ENCODE data around the gene GPR84.
A peak's percentile ranks its signal among the peaks of the same experiment; 100 is the strongest.
"Not testable (repeated sequence)": the region's sequence is repeated elsewhere in the genome, so short reads cannot be mapped to it uniquely, and the experiment has no call there.

GPR84 gene

DNA sequence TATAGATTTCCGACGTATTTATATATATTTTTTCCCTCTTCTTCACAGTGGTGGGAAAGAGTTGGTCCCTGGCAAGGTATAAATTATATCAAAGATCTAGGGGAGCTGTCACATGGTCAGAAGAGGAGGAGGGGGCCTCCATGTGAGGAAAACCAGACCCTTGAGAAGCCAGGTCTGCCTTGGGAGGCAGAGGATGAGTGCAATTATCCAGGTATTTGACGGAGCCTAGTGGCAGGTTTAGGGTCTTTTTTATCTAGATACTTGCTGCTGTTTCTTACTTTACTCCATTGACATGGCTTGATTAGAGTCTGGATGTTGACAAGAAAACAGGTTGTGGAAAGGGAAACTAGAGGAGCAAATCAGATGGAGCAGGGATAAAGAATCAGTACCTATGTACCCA lies 33.8 kb downstream of the GPR84 start:
- no peaks in the 10 kb centered on the region for H3K36me3 ChIP-seq (replicated peaks; ENCODE audit: insufficient read depth, low read length)
- H3K4me2 ChIP-seq (ENCODE audit: low read depth, low read length): no peak overlapping the region
- no peaks in the 10 kb centered on the region for H3K9me3 ChIP-seq (replicated peaks; ENCODE audit: insufficient read depth, low read length)
- H3K4me1 ChIP-seq (ENCODE audit: low read length): no peaks in the 10 kb centered on the region
- H3K79me2 ChIP-seq (ENCODE audit: low read length): peaks cover 76% of the 10 kb centered on the region
- no peak for DNase-seq
- no peaks in the 10 kb centered on the region for H3K9me2 ChIP-seq (replicated peaks; ENCODE audit: insufficient read depth, low read length)
- H3K27me3 ChIP-seq (replicated peaks; ENCODE audit: insufficient read depth, low read length): no peaks in the 10 kb centered on the region
- no peaks in the 10 kb centered on the region for H4K20me1 ChIP-seq (ENCODE audit: insufficient read depth, low read length)
- H2AFZ ChIP-seq (ENCODE audit: low read length): no peak overlapping the region
- no peaks in the 10 kb centered on the region; the same call in 1 of the 2 replicates for H3F3A ChIP-seq (ENCODE audit: insufficient read depth, low read length)
- TF ChIP-seq EZH2phosphoT487 (IDR thresholded peaks at IDR 0.05; ENCODE audit: low read length) (no peak), EZH2 (optimal IDR thresholded peaks at IDR 0.05; ENCODE audit: low read depth, low read length) (no peak)
- TF ChIP-seq, protein P1, sequence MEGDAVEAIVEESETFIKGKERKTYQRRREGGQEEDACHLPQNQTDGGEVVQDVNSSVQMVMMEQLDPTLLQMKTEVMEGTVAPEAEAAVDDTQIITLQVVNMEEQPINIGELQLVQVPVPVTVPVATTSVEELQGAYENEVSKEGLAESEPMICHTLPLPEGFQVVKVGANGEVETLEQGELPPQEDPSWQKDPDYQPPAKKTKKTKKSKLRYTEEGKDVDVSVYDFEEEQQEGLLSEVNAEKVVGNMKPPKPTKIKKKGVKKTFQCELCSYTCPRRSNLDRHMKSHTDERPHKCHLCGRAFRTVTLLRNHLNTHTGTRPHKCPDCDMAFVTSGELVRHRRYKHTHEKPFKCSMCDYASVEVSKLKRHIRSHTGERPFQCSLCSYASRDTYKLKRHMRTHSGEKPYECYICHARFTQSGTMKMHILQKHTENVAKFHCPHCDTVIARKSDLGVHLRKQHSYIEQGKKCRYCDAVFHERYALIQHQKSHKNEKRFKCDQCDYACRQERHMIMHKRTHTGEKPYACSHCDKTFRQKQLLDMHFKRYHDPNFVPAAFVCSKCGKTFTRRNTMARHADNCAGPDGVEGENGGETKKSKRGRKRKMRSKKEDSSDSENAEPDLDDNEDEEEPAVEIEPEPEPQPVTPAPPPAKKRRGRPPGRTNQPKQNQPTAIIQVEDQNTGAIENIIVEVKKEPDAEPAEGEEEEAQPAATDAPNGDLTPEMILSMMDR (IDR thresholded peaks at IDR 0.05; ENCODE audit: low read length): no peak
- no peak overlapping the region for H3K4me3 ChIP-seq (ENCODE audit: low read length)
- H3K9ac ChIP-seq (ENCODE audit: low read length): no peak overlapping the region
- H3K27ac ChIP-seq (ENCODE audit: low read length): no peak overlapping the region

DNA sequence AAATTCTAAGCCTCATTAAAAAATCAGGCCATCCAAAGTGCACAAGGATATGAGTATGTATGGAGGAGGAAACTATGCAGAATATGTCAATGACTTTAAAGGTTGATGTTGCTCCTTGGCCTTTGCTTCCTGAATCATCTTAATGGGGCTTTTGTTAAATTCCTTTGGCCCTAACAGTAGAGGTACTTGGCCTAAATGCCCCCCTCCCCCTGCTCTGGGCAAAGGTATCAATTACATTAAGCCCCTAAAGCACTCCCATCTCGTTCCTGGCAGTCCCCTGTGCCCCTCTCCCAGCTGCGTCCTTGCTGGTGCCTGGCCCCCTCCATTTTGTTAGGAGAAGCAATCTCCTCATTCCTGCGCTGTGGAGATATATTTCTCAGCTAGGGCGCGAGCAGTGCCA lies 34.5 kb downstream of the GPR84 start:
- no peak overlapping the region for H3K9ac ChIP-seq (ENCODE audit: low read length)
- no peaks in the 10 kb centered on the region for H3K27me3 ChIP-seq (replicated peaks; ENCODE audit: insufficient read depth, low read length)
- no peaks in the 10 kb centered on the region for H3K9me3 ChIP-seq (replicated peaks; ENCODE audit: insufficient read depth, low read length)
- H3K36me3 ChIP-seq (replicated peaks; ENCODE audit: insufficient read depth, low read length): no peaks in the 10 kb centered on the region
- H4K20me1 ChIP-seq (ENCODE audit: insufficient read depth, low read length): no peaks in the 10 kb centered on the region
- no peaks in the 10 kb centered on the region for H3K9me2 ChIP-seq (replicated peaks; ENCODE audit: insufficient read depth, low read length)
- no peaks in the 10 kb centered on the region for H3K4me1 ChIP-seq (ENCODE audit: low read length)
- H2AFZ ChIP-seq (ENCODE audit: low read length): no peak overlapping the region
- no peak overlapping the region for H3K4me3 ChIP-seq (ENCODE audit: low read length)
- no peak for DNase-seq
- no peaks in the 10 kb centered on the region; the same call in 1 of the 2 replicates for H3F3A ChIP-seq (ENCODE audit: insufficient read depth, low read length)
- H3K4me2 ChIP-seq (ENCODE audit: low read depth, low read length): no peak overlapping the region
- H3K27ac ChIP-seq (ENCODE audit: low read length): no peak overlapping the region
- H3K79me2 ChIP-seq (ENCODE audit: low read length): peaks cover 79% of the 10 kb centered on the region
- no peak for TF ChIP-seq EZH2phosphoT487 (IDR thresholded peaks at IDR 0.05; ENCODE audit: low read length)
- TF ChIP-seq, protein P1 (IDR thresholded peaks at IDR 0.05; ENCODE audit: low read length): no peak
- no peak for TF ChIP-seq EZH2 (optimal IDR thresholded peaks at IDR 0.05; ENCODE audit: low read depth, low read length)

DNA sequence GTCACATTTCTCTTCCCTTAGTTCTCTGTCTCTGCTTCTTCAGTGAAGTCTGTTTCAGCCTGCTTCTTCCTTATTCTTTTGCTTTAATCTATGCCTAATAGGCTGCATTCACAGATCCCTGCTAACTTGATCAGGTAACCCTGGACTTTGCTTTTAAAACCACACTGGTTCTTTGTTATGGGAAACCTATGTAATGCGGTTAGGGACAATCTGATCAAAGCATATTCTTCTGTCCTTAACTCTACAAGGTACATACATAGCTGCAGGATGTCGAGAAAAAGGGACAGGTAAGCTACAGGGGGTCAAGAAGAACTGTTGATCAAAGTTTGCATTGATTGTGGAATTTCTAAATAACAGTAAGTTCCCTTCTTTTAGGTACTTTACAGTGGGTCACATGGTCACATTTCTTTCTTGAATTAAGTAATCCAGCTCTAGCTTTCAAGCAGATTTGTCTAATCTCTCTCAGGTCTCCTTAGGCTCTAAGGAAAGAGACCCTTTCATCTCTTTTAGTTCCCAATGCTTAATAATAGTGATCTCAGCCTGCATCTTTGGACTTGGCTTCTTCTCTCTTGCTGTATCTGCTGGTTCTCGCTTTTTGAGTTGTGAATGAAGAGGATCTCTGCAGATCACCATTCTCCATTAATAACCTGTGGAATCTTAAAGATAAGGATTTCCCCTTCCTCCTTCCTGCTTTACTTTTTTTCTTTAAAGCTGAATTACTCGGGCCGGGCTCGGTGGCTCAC lies 35.5 kb downstream of the GPR84 start:
- H3K27ac ChIP-seq (ENCODE audit: low read length): no peak overlapping the region

DNA sequence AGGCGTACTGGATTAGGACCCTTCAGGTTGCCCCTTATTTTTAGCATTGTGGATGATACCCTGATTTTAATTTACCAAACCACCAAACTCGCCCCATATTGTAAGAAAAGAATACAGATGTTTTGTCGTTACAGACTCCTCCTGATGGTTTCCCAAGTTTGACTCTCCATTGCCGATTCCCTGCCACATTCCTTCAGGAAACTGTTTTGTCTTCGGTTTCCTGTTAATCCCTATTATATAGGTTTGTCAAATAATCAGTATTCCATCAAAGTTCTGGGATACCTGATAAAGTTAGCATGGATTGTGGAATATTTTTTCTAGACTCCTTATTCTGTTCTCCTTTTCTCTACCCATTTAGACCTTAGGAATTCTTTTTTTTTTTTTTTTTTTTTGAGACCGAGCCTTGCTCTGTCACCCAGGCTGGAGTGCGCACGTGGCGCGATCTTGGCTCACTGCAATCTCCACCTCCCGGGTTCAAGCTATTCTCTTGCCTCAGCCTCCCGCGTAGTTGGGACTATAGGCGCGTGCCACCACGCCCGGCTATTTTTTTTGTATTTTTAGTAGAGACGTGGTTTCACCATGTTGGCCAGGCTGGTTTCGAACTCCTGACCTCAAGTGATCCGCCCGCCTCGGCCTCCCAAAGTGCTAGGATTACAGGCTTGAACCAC lies 38.7 kb downstream of the GPR84 start:
- DNase-seq: not testable (repeated sequence)

More for the DNA sequence above, 35.5 kb downstream of the GPR84 start:
- Histone ChIP-seq H3K4me3 (ENCODE audit: low read length) (no peak overlapping the region), H3K4me2 (ENCODE audit: low read depth, low read length) (no peak overlapping the region), H3K79me2 (ENCODE audit: low read length) (peaks cover 76% of the 10 kb centered on the region), H2AFZ (ENCODE audit: low read length) (no peak overlapping the region), H3K9me3 (replicated peaks; ENCODE audit: insufficient read depth, low read length) (no peaks in the 10 kb centered on the region), H3F3A (ENCODE audit: insufficient read depth, low read length) (no peaks in the 10 kb centered on the region; the same call in 1 of the 2 replicates), H3K27me3 (replicated peaks; ENCODE audit: insufficient read depth, low read length) (no peaks in the 10 kb centered on the region), H3K9me2 (replicated peaks; ENCODE audit: insufficient read depth, low read length) (no peaks in the 10 kb centered on the region), H3K4me1 (ENCODE audit: low read length) (no peaks in the 10 kb centered on the region), H3K36me3 (replicated peaks; ENCODE audit: insufficient read depth, low read length) (no peaks in the 10 kb centered on the region), H3K9ac (ENCODE audit: low read length) (no peak overlapping the region), H4K20me1 (ENCODE audit: insufficient read depth, low read length) (no peaks in the 10 kb centered on the region)
- no peak for DNase-seq
- TF ChIP-seq, protein P1 (IDR thresholded peaks at IDR 0.05; ENCODE audit: low read length): no peak
- TF ChIP-seq EZH2 (optimal IDR thresholded peaks at IDR 0.05; ENCODE audit: low read depth, low read length): no peak
- TF ChIP-seq EZH2phosphoT487 (IDR thresholded peaks at IDR 0.05; ENCODE audit: low read length): no peak

More for the DNA sequence above, 38.7 kb downstream of the GPR84 start:
- not testable (repeated sequence) for H3K36me3 ChIP-seq (replicated peaks; ENCODE audit: insufficient read depth, low read length); H3K9me2 ChIP-seq (replicated peaks; ENCODE audit: insufficient read depth, low read length); H3K9me3 ChIP-seq (replicated peaks; ENCODE audit: insufficient read depth, low read length); H3K27me3 ChIP-seq (replicated peaks; ENCODE audit: insufficient read depth, low read length); H3F3A ChIP-seq (ENCODE audit: insufficient read depth, low read length); H4K20me1 ChIP-seq (ENCODE audit: insufficient read depth, low read length); H3K4me1 ChIP-seq (ENCODE audit: low read length)
- Histone ChIP-seq H3K4me3 (ENCODE audit: low read length) (peak overlapping the region; percentile 76), H3K79me2 (ENCODE audit: low read length) (peaks cover 48% of the 10 kb centered on the region), H3K9ac (ENCODE audit: low read length) (peak overlapping the region; percentile 87), H3K4me2 (ENCODE audit: low read depth, low read length) (peak overlapping the region; percentile 51; the same call in 1 of the 2 replicates), H2AFZ (ENCODE audit: low read length) (peak overlapping the region; percentile 59), H3K27ac (ENCODE audit: low read length) (peak overlapping the region; percentile 36; the same call in 1 of the 2 replicates)

All from MM.1S (cell line).